ENCODE measurements around the gene DPH2.

DPH2 gene

DNA sequence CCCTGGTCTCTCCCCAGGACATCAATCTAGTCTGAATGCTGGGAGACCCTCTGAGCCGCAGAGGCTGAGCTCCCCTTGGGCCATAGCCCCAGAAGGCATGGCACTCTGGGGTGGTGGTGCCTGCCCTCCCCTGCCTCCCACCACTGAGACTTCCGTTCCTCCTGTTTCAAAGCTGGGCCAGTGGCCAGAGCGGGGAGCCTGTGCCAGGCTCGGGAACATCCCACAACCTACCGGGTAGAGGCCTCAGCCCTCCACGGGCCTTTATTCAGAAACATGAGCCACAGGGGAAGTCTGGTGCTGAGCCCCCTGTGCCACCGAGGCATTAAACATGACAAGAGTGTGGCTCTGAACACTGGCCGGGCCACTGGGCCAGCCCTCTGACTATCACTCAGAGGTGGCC lies 29.6 kb downstream of the DPH2 start:
- no peak for TF ChIP-seq EZH2phosphoT487 (IDR thresholded peaks at IDR 0.05; ENCODE audit: borderline replicate concordance, low read length)
- TF ChIP-seq, protein P1, sequence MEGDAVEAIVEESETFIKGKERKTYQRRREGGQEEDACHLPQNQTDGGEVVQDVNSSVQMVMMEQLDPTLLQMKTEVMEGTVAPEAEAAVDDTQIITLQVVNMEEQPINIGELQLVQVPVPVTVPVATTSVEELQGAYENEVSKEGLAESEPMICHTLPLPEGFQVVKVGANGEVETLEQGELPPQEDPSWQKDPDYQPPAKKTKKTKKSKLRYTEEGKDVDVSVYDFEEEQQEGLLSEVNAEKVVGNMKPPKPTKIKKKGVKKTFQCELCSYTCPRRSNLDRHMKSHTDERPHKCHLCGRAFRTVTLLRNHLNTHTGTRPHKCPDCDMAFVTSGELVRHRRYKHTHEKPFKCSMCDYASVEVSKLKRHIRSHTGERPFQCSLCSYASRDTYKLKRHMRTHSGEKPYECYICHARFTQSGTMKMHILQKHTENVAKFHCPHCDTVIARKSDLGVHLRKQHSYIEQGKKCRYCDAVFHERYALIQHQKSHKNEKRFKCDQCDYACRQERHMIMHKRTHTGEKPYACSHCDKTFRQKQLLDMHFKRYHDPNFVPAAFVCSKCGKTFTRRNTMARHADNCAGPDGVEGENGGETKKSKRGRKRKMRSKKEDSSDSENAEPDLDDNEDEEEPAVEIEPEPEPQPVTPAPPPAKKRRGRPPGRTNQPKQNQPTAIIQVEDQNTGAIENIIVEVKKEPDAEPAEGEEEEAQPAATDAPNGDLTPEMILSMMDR (IDR thresholded peaks at IDR 0.05; ENCODE audit: low read depth, low read length, poor library complexity, severe bottlenecking): no peak
- Histone ChIP-seq H3K27me3 (ENCODE audit: control insufficient read depth, low read length) (no peaks in the 10 kb centered on the region), H3K9me3 (ENCODE audit: control insufficient read depth, insufficient read depth, low read length) (no peaks in the 10 kb centered on the region), H3K9me2 (replicated peaks; ENCODE audit: control insufficient read depth, low read length) (no peaks in the 10 kb centered on the region), H3K4me3 (ENCODE audit: low read length) (no peak overlapping the region), H3K4me1 (ENCODE audit: control insufficient read depth, low read length) (peaks cover 9% of the 10 kb centered on the region), H3K79me2 (ENCODE audit: control insufficient read depth, low read length) (no peaks in the 10 kb centered on the region), H3F3A (ENCODE audit: control insufficient read depth, insufficient read depth) (no peaks in the 10 kb centered on the region), H4K20me1 (ENCODE audit: control insufficient read depth, insufficient read depth, low read depth, low read length) (no peaks in the 10 kb centered on the region), H3K27ac (ENCODE audit: low read depth, low read length) (no peak overlapping the region), H3K4me2 (ENCODE audit: low read length) (no peak overlapping the region), H3K36me3 (ENCODE audit: control insufficient read depth, low read length) (no peaks in the 10 kb centered on the region)

DNA sequence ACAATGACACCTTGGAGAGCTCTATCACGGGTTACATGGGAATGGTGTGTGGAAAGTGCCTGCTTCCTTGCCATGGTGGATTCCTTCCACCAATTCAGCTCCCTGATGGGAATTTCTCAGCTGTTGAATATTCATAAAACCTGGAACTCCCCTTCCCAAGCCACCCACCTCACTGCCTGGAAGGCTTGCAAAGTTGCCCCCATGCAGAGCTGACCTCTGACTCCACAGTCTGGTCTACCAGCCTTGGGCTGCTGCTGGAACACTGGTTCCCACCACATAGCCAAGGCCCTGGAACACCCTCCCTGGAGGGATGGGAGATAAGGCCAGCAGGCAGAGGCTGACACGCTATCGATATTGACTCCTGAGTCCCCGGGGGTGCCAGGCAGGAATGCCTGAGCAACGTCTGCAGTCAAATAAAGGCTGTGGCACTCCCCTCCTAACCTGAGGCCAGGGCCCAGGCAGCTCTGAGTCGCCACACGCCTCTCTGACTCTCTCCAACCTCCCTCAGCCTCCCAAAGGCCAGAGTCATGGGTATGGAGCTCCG lies 30.4 kb downstream of the DPH2 start:
- Histone ChIP-seq H4K20me1 (ENCODE audit: control insufficient read depth, insufficient read depth, low read depth, low read length) (no peaks in the 10 kb centered on the region), H3K27ac (ENCODE audit: low read depth, low read length) (no peak overlapping the region), H3F3A (ENCODE audit: control insufficient read depth, insufficient read depth) (no peaks in the 10 kb centered on the region), H3K9me3 (ENCODE audit: control insufficient read depth, insufficient read depth, low read length) (no peaks in the 10 kb centered on the region), H3K4me2 (ENCODE audit: low read length) (no peak overlapping the region), H3K4me1 (ENCODE audit: control insufficient read depth, low read length) (peaks cover 1% of the 10 kb centered on the region), H3K79me2 (ENCODE audit: control insufficient read depth, low read length) (no peaks in the 10 kb centered on the region), H3K36me3 (ENCODE audit: control insufficient read depth, low read length) (no peaks in the 10 kb centered on the region), H3K9me2 (replicated peaks; ENCODE audit: control insufficient read depth, low read length) (no peaks in the 10 kb centered on the region), H3K4me3 (ENCODE audit: low read length) (no peak overlapping the region), H3K27me3 (ENCODE audit: control insufficient read depth, low read length) (no peaks in the 10 kb centered on the region)
- TF ChIP-seq, protein P1 (IDR thresholded peaks at IDR 0.05; ENCODE audit: low read depth, low read length, poor library complexity, severe bottlenecking): no peak
- TF ChIP-seq EZH2phosphoT487 (IDR thresholded peaks at IDR 0.05; ENCODE audit: borderline replicate concordance, low read length): no peak

DNA sequence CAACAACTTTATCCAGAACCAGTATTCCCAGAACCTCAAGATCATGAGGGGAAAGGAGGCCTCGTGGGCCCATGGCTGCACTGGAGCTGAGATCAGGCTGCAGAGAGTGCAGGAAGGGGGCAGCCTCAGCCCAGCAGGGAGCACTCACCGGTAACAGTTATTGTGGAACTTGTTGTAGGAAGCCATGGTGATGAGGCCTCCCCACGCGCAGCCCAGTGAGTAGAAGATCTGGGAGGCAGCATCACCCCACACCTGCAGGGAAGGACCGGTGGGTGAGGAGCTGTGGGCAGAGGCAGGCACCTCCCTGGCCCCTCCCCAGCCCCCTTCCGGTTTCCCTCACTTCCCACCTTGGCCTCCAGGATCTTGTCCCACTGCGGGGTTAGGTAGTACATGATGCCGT lies 32.4 kb downstream of the DPH2 start:
- Histone ChIP-seq H3K36me3 (ENCODE audit: control insufficient read depth, low read length) (no peaks in the 10 kb centered on the region), H3K9me3 (ENCODE audit: control insufficient read depth, insufficient read depth, low read length) (no peaks in the 10 kb centered on the region), H3K27ac (ENCODE audit: low read depth, low read length) (no peak overlapping the region), H3K79me2 (ENCODE audit: control insufficient read depth, low read length) (no peaks in the 10 kb centered on the region), H3K4me1 (ENCODE audit: control insufficient read depth, low read length) (no peaks in the 10 kb centered on the region), H4K20me1 (ENCODE audit: control insufficient read depth, insufficient read depth, low read depth, low read length) (no peaks in the 10 kb centered on the region), H3K4me3 (ENCODE audit: low read length) (no peak overlapping the region), H3F3A (ENCODE audit: control insufficient read depth, insufficient read depth) (no peaks in the 10 kb centered on the region), H3K9me2 (replicated peaks; ENCODE audit: control insufficient read depth, low read length) (no peaks in the 10 kb centered on the region), H3K27me3 (ENCODE audit: control insufficient read depth, low read length) (0 out of 2 replicates have a peak, but pooled peaks cover 1% of the 10 kb centered on the region), H3K4me2 (ENCODE audit: low read length) (no peak overlapping the region)
- TF ChIP-seq, protein P1 (IDR thresholded peaks at IDR 0.05; ENCODE audit: low read depth, low read length, poor library complexity, severe bottlenecking): no peak
- TF ChIP-seq EZH2phosphoT487 (IDR thresholded peaks at IDR 0.05; ENCODE audit: borderline replicate concordance, low read length): no peak
